HG03575 (cell line): Measurements from ENCODE around the gene CXCL8.
"Not testable (repeated sequence)": the region's sequence is repeated elsewhere in the genome, so short reads cannot be mapped to it uniquely, and the experiment has no call there.

Source experiments
- ATAC-seq: cut with Tn5 transposase; IDR thresholded peaks from one replicate; pipeline ENCODE4 v1.9.1; 2021; ENCODE audit not compliant: unreplicated experiment, insufficient number of reproducible peaks, low FRiP score; ENCODE audit errors: extremely low read depth

Gene CXCL8

DNA sequence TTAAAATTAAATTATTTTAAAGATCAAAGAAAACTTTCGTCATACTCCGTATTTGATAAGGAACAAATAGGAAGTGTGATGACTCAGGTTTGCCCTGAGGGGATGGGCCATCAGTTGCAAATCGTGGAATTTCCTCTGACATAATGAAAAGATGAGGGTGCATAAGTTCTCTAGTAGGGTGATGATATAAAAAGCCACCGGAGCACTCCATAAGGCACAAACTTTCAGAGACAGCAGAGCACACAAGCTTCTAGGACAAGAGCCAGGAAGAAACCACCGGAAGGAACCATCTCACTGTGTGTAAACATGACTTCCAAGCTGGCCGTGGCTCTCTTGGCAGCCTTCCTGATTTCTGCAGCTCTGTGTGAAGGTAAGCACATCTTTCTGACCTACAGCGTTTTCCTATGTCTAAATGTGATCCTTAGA lies at the start of gene CXCL8:
Gene CXCL8, plus strand, starts transcription at position 217 of the 426 bp plus-strand sequence. Its CDS starts 90 bp downstream, at position 307.
- no peak for ATAC-seq

DNA sequence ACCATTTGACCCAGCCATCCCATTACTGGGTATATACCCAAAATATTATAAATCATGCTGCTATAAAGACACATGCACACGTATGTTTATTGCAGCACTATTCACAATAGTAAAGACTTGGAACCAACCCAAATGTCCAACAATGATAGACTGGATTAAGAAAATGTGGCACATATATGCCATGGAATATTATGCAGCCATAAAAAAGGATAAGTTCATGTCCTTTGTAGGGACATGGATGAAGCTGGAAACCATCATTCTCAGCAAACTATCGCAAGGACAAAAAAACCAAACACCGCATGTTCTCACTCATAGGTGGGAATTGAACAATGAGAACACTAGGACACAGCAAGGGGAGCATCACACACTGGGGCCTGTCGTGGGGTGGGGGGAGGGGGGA lies 49.2 kb upstream of the CXCL8 start:
- not testable (repeated sequence) for ATAC-seq

DNA sequence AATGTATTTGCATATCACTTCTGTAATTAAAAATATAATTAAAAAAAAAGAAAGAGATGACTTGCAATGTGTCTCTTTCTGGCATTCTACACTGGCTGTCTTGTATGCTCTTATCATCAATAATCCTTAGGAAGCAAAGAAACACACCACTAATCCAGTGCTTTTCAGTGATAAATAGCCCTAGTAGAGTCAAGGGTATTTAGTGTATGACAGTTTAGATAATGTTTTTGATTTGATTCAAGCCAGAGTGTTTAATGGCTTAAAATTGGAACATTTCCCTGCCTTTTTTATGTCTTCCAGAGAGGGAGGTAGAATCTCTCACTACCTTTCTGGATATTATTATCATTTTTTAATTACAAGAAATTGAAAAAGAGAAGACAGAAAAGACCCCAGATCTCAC lies 48.6 kb upstream of the CXCL8 start:
- ATAC-seq, result no peak

DNA sequence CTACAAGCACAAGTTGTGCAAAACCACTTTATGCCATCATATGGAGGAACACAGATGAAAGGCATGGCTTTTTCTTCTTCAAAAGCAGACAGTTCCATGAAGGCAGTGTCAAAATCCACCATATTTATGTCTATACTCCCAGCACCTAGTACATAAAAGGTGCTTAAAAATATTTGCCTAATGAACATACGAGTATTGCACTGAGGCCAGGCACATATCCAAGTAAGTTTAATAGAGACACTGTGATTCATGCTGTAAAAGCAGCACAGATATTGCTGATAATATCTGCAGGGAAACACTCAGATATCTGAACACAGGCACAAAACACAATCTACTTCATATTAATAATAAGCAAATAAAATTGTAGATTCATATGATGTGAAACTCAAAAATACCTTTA lies 48.1 kb upstream of the CXCL8 start:
- ATAC-seq, result no peak

DNA sequence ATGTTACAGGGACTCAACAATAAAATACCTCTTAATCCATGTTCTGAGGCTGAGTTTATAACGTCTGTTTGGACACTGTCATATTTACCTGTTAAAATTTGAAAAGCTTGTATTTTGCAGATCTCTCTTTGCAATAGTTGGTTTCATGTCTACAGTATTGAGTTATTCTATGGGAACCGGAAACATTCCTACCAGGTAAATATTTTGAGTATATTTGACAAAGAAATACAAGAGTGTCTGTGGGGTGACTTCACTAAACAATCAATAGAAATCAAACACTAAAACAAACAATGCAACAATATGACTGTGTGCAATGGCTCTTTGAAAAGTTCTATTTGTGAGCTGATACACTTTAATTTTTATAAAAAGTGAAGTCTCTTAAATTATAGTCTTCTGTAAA lies 47.7 kb upstream of the CXCL8 start:
- no peak for ATAC-seq

DNA sequence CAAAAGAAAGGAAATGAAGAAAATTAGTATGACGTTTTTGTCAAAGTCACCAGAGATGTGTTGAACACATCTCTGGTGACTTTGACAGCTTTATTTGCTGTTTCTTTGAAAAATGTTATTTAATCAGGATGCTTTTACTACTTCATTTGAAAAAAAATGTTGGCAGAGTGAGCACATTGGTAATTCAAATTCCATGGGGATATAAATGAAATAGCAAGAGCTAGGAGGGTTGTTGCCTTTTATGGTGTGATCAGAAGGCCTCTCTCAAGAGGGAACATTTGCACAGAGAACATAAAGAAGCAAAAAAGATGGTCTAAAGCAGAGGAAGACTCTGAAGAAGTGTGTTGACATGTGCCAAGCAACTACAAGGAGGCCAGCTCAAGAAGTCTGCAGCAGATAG lies 46.6 kb upstream of the CXCL8 start:
- ATAC-seq, result no peak

DNA sequence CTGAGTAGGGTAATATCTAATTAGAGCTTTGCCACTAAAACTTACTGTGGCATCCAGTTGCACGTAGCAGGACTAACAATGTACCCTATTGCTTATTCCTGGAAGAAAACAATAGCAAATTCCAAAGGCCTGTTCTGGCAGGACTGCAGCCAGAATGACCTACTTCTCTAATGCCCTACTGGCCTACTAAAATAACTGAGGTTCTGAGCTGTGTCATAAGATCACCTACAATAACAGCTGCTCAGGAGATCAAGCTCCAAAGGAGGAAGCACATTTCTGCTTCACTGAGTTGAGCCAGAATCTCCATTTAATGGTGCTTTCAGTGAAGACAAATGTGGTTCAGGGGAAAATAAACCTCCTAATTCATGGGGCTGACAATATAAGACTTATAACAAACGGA lies 42.2 kb upstream of the CXCL8 start:
- ATAC-seq, result no peak

DNA sequence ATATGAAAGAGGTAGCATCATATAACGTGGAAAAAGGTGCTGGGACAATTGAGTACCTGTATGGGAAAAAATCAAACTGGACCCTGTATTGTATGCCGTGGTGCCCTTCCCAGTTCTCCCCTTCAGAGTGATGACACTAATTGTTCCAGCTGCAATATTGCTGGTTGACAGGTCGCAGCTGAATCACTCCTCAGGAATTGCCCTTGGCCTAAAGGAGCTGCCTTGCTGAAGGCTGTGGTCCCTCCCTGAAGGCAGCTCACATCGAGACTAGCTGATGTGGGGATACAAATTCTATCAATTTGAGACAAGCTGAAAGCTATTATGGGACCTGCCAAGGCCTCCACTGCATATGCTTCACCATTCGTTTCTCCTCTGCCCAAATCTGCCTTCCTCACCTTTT lies 39.3 kb upstream of the CXCL8 start:
- ATAC-seq, result no peak

DNA sequence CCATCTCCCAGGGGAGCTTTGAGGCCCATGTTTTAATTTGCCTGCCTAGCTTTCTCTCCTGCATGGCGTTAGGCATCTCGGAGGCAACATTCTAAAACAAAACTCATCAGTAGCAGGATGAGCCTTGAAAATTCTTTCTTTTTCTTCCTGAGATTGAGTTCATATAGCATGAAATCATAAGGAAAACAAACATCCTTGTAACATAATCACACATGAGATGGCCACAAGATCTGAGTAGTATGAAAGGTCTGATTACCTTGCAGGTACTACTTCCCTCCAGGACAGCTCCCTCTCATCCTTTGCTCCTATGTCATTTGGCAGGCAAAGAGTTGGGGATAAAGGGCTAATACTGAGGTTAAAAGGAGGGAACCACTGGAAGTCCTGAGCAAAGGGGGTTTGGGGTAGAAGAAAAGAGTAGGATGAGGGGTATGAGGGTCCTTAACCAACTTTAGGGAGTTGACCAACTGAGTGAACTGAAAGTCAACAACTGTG lies 37.5 kb upstream of the CXCL8 start:
- no peak for ATAC-seq

DNA sequence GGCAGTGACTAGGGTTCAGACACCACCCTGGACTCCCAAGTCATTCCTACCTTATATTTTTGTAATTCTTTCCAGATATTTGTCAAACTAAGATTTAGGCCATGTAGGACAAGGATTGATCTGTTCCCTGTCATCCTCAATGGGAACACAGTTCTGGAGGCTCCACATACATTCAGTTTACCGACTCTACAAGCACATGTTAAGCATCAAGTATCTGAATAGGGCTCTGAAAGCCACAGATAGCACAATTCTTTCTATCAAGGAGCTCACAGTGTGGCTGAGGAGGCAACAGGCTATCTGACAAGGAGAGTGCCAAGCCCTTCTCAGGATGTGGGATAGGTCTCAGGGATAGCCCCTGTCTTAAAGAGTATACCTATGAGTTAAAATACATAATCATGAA lies 37.0 kb upstream of the CXCL8 start:
- ATAC-seq, result no peak

DNA sequence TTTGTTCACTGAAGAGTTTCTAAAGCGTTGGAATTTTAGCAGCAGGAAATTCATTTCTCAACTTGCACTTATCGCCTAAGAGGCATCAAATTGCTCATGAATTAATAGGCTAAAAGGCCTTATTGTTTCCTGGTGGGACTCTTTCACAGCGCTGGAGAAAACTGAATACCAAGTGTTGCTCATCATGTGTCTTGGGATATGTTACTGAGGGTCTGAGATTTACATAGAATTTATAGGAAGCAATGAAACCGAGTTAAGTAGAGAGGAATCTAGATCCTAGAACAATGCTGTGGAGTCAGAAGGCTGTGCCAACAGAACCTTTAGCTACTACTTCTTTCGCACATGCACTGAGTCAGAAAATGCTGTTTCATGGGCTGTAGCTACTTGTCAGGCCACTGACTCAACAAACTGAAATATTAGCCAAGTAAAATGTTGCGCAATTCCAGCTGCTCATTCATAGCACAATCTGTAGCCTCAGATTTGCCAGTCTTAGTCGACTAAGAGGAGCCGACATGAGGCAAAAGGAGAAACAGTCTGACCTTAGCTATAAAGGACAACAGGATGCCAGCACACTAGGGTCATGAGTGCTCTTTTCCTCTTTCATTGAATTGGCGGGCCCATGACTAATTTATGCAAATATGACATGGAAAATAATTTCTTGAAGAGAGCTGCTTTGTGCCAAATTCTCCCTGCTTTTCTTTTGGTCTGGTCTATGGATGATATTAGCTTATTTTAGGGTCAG lies 35.9 kb upstream of the CXCL8 start:
- ATAC-seq, result no peak

DNA sequence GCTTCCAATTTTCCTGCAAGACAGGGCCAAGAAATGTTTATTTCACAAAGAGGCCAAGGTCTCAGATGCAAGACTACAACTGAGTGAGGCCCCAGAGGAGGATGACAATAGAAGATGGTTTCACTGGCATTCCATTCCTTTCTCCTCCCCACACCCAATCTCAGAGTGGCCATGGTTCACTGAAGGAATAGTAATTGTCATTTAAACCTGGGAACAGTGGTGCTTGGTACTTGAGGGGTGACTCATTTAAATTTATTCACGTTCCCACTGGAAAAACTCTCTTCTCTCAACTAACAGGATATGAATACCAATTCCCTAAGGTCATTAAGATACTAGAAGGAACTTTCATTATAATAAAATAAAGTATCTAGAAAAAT lies 35.3 kb upstream of the CXCL8 start:
- ATAC-seq, result no peak

DNA sequence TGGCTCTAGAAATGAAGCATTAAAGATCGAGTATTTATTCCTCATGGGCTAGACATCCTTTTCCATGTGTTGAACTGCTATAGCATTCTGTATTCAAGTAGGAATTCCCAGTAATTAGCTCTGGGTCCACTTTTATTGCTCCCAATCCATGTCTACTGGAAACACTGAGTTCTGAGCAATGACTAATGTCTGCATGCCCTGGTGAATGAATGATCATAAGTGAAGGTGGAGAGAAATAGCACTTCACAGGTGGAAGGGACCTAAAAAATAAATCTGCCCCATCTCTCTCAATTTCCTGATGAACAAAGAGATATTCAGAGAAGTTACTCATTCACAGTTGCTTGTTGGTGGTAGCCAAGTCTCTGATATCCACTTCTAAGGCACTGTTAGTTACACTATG lies 34.6 kb upstream of the CXCL8 start:
- ATAC-seq, result no peak

DNA sequence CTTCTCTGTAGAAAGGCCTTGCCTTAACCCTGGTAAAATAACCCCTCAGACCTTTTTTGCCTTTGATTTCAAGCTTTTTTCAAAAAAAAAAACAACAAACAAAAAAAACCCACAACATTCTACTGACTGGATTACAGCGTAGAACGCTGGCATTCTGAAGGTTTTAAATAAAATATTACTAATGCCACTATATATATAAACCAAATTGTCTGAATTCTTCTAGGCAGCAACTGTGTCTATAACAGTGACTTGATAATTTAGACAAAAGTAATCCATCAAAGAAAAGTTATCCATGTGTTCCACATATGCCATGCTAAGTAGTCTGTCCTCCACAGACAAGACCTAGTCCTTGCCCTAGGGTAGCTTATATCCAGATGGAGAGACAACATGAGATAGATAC lies 33.6 kb upstream of the CXCL8 start:
- ATAC-seq, result no peak

DNA sequence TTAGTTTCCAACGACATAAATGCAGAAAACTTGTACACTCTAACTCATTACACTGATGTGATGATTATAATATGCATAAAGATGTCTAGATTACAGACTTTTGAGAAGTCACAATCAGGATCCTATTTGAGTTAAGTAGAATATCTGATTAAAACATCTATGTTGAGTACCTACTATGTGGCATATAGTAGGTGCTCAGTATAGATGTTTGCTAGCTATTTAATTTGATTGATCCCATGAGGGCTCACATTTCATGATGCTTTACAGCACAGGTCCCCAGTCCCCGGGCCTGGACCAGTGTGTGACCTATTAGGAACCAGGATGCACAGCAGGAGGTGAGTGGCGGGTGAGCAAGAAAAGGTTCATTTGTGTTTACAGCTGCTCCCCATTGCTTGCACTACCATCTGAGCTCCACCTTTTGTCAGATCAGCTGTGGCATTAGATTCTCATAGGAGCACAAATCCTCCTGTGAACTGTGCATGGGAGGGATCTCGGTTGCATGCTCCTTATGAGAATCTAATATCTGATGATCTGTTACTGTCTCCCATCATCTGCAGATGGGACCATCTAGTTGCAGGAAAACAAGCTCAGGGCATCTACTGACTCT lies 33.0 kb upstream of the CXCL8 start:
- no peak for ATAC-seq

DNA sequence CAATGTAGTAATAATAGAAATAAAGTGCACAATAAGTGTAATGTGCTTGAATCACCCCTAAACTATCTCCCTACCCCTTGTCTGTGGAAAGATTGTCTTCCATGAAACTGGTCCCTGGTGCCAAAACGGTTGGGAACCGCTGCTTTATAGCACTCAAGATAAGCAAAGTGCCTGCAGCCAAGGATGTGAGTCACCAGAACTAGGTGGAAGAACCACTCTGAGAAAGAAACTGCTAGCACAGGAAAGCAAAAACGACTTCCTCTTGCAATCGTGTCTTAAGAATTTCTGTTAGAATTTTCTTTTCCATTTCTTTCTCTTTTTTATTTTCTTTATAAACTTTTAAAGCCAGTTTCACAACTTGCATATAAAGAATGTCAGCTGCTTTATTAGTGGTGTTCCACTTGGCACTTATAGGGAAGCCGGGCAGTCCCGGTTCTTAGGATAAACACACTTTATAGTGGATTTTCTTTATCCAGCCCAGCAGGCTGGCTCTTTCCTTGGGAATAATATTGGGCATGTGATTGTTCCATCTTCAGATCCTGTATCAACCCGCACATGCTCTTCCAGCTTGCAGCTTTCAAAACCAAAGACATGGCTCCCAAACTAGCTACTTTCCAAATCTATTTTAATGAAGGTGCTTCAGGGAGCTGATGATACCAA lies 32.3 kb upstream of the CXCL8 start:
- no peak for ATAC-seq

DNA sequence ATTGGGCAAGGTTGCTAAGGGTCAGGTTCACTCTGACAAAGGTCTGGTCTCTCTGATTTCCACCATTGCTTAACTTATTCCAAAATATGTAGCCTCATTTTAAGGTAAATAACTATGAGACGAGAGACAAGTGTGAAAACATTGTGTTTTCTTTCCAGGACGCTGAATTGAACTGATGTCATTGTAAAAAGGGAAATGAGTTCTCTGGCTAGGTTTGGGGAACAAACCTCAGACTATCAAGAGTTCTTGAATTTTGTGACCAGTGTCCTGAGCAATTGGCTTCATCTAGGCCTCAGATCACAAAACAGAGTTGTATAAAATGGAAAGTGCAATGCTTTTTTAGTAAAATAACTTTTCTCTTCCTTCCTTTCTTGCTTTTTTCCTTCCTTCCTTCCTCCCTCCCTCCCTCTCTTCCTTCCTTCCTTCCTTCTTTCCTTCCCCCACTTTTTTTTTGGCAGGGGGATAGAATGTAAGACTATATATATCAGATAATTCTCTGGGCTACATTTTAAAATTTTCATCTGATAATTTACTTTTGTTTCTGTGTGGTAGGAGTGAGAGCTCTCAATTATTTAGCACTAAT lies 30.8 kb upstream of the CXCL8 start:
- no peak for ATAC-seq

DNA sequence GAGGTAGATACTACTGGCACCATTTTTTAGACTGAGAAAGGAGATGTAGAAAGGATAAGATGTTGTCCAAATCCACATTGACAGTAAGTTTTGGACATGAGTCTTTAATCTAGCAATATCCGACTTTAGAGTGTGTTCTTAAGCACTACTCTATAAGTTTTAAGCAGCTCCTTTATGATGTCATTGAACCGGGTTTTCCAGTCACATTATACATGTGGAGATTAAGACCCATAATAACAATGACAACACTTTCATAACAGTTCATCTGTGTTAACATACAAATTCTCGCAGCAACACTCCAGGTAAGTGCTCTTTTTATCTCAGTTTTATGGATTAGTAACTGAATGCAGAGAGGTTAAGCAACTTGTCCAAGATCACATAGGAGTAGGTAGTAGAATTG lies 30.3 kb upstream of the CXCL8 start:
- ATAC-seq, result no peak

DNA sequence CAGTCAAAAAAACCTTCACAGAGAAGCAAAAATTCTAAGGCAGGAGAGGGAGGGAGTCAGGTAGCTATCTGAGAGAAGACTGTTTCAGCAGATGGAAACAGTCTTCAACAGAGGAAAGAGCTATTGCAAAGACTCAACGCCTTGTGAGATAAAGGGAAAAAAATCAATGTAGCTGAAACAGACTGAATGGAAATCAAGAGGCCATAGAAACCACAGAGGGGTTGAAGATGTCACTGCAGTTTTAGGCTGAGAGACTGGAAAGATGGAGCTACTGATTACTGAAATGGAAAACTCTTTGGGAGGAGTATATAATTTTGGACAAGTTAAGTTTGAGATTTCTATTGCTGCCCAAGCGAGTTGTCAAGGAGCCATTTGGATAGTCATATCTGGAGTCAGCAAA lies 28.4 kb upstream of the CXCL8 start:
- no peak for ATAC-seq

DNA sequence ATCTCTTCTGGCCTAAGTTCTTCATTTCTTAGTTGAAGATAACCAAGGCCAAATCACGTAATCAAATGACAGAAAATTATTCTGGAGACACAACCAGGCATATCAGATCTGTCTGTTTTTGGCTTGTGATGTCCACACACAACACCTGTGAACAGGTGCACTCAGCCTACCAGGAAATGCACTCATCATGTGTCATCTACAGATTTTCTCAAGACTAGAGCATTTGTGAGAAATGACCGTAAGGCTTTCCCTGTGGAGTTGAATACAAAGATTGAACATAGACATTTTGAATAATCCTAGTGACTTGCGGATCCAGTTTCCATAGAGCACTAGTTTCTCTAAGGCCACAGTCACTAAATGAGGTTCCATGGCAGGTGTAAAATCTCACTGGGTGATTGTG lies 26.7 kb upstream of the CXCL8 start:
- no peak for ATAC-seq
